GM23338 (cell line): ENCODE results near the gene TRIM54. TPM values are rescaled to one million over a fixed set of nuclear protein-coding genes. Genes with fewer than 3 reads are reported as not detected.

Experiments
- ATAC-seq: fragments of 200-7000 bp; cut with Tn5 transposase; 3 replicates; pipeline ENCODE4 v1.9.1; 2020
- DNase-seq: peaks from one replicate; pipeline ENCODE4 v3.0.0-alpha.2; 2015; ENCODE audit warnings: low spot score
- H2AFZ ChIP-seq: fragments of 200-600 bp; sonication (generic); 2 replicates; pipeline ENCODE4 v1.8.0; 2016; ENCODE audit warnings: antibody characterized with exemption, mild to moderate bottlenecking, moderate library complexity
- H3F3A ChIP-seq: fragments of 200-600 bp; sonication (generic); replicated peaks from 2 replicates; pipeline ENCODE4 v1.8.0; 2017; ENCODE audit warnings: antibody characterized with exemption, mixed run types, low read depth
- H3K27ac ChIP-seq: fragments of 200-600 bp; sonication (generic); 2 replicates; pipeline ENCODE4 v1.6.1; 2016; ENCODE audit warnings: low read depth
- H3K27me3 ChIP-seq: fragments of 200-600 bp; sonication (generic); 2 replicates; pipeline ENCODE4 v1.8.0; 2016; ENCODE audit warnings: mild to moderate bottlenecking, mixed run types, moderate library complexity; ENCODE audit not compliant: insufficient read depth
- H3K36me3 ChIP-seq: fragments of 200-600 bp; sonication (generic); 2 replicates; pipeline ENCODE4 v1.8.0; 2016; ENCODE audit warnings: mild to moderate bottlenecking; ENCODE audit not compliant: insufficient read depth
- H3K4me1 ChIP-seq: fragments of 200-600 bp; sonication (generic); 2 replicates; pipeline ENCODE4 v1.8.0; 2016; ENCODE audit warnings: mild to moderate bottlenecking, moderate library complexity; ENCODE audit not compliant: insufficient read depth
- H3K4me2 ChIP-seq: fragments of 200-600 bp; sonication (generic); 2 replicates; pipeline ENCODE4 v1.7.1; 2017; ENCODE audit warnings: mixed run types
- H3K4me3 ChIP-seq: fragments of 200-600 bp; sonication (generic); 2 replicates; pipeline ENCODE4 v1.6.1; 2016; ENCODE audit warnings: mixed run types
- H3K79me2 ChIP-seq: fragments of 200-600 bp; sonication (generic); replicated peaks from 2 replicates; pipeline ENCODE4 v1.8.0; 2017; ENCODE audit warnings: mild to moderate bottlenecking; ENCODE audit not compliant: insufficient read depth
- H3K9me2 ChIP-seq: fragments of 200-600 bp; sonication (generic); 2 replicates; pipeline ENCODE4 v1.8.0; 2017; ENCODE audit not compliant: insufficient read depth
- H4K20me1 ChIP-seq: fragments of 200-600 bp; sonication (generic); replicated peaks from 2 replicates; pipeline ENCODE4 v1.8.0; 2017; ENCODE audit warnings: mild to moderate bottlenecking; ENCODE audit not compliant: insufficient read depth
- H3K27ac Mint-ChIP-seq: 2 replicates; pipeline ENCODE4 v1.8.0; 2020; ENCODE audit warnings: inconsistent platforms, mild to moderate bottlenecking, moderate library complexity, mixed read lengths
- H3K27me3 Mint-ChIP-seq: 3 replicates; pipeline ENCODE4 v1.8.0; 2022; ENCODE audit warnings: low read depth, mild to moderate bottlenecking, moderate library complexity, mixed read lengths, inconsistent platforms; ENCODE audit not compliant: insufficient read depth, poor library complexity
- H3K36me3 Mint-ChIP-seq: 3 replicates; pipeline ENCODE4 v1.8.0; 2021; ENCODE audit warnings: low read depth, mild to moderate bottlenecking, inconsistent platforms, moderate library complexity, mixed read lengths
- H3K4me1 Mint-ChIP-seq: 3 replicates; pipeline ENCODE4 v1.8.0; 2020; ENCODE audit warnings: mild to moderate bottlenecking, inconsistent platforms, mixed read lengths
- H3K4me3 Mint-ChIP-seq: 3 replicates; pipeline ENCODE4 v1.8.0; 2021; ENCODE audit warnings: moderate library complexity, mild to moderate bottlenecking, inconsistent platforms, mixed read lengths
- H3K9me3 Mint-ChIP-seq: 3 replicates; pipeline ENCODE4 v1.8.0; 2020; ENCODE audit warnings: moderate library complexity, mild to moderate bottlenecking, inconsistent platforms, mixed read lengths
- CTCF ChIP-seq, 2 experiments: fragments of 200-600 bp in 1 of 2; sonication (generic) in 1 of 2; conservative IDR thresholded peaks; 2 replicates each; pipeline versions ENCODE4 v1.5.1 to v1.6.1; 2016 to 2017; ENCODE audit warnings: antibody characterized with exemption in 2 of 2, low read depth in 2 of 2, mild to moderate bottlenecking in 2 of 2, moderate library complexity in 1 of 2
- EZH2 ChIP-seq: fragments of 200-600 bp; sonication (generic); IDR thresholded peaks from one replicate; pipeline ENCODE4 v1.8.0; 2017; ENCODE audit warnings: antibody characterized with exemption, mild to moderate bottlenecking, low read depth; ENCODE audit not compliant: unreplicated experiment
- EZH2phosphoT487 ChIP-seq: fragments of 200-600 bp; sonication (generic); IDR thresholded peaks from one replicate; pipeline ENCODE4 v1.8.1; 2018; ENCODE audit warnings: antibody characterized with exemption; ENCODE audit not compliant: unreplicated experiment
- POLR2AphosphoS5 ChIP-seq: IDR thresholded peaks from 2 replicates; pipeline ENCODE4 v1.6.1; 2016; ENCODE audit warnings: antibody characterized with exemption, low read depth
- REST ChIP-seq: IDR thresholded peaks from one replicate; pipeline ENCODE4 v1.6.1; 2018; ENCODE audit warnings: antibody characterized with exemption; ENCODE audit not compliant: unreplicated experiment
- STAT1 ChIP-seq: IDR thresholded peaks from one replicate; pipeline ENCODE4 v1.6.1; 2016; ENCODE audit warnings: antibody characterized with exemption; ENCODE audit not compliant: unreplicated experiment
- ZNF114 ChIP-seq: fragments of 250-450 bp; sonication (Bioruptor Pico); IDR thresholded peaks from 2 replicates; pipeline ENCODE4 v1.5.0; 2020; ENCODE audit warnings: mild to moderate bottlenecking, moderate library complexity
- ZNF462 ChIP-seq: fragments of 250-450 bp; sonication (Bioruptor Pico); IDR thresholded peaks from 2 replicates; pipeline ENCODE4 v1.5.0; 2020; ENCODE audit warnings: mild to moderate bottlenecking, moderate library complexity
- polyA plus RNA-seq: library from polyadenylated mRNA; unstranded; fragments of >200 nt; fragmentation: Nextera tagmentation; extraction: Ambion mirVana; gene quantifications from 2 replicates; pipeline ENCODE4 v1.2.1, GENCODE V29; 2016
- total RNA-seq: library from RNA; depleted of rRNA; stranded (reverse); fragments of >200 nt; shearing (Covaris generic); gene quantifications from 2 replicates; pipeline ENCODE4 v1.2.3, GENCODE V29; 2014

TRIM54 gene
- total and polyA plus RNA-seq, 2 experiments from 2014 or later = 1.6 to 3.3 TPM

GRCh38 chr2:27282892-27283291, 663 bp downstream of the TRIM54 start:
- H3K4me2 ChIP-seq = peak overlapping the region; percentile 76
- Mint-ChIP-seq H3K27ac (peak overlapping the region; percentile 86), H3K36me3 (no peaks in the 10 kb centered on the region), H3K9me3 (no peaks in the 10 kb centered on the region), H3K27me3 (peaks cover 21% of the 10 kb centered on the region), H3K4me3 (peak overlapping the region; percentile 63), H3K4me1 (peaks cover 47% of the 10 kb centered on the region)
- TF ChIP-seq ZNF114 (no peak), STAT1 (no peak), EZH2 (no peak), POLR2AphosphoS5 (no peak), ZNF462 (CRISPR knock-in tag) (no peak), REST (no peak), CTCF (conservative IDR thresholded peaks at IDR 0.05; ENCODE audit: low read depth in 2 of 2) (no peak), EZH2phosphoT487 (no peak)
- H3K4me3 ChIP-seq = peak overlapping the region; percentile 41; the same call in 1 of the 2 replicates
- H3K36me3 ChIP-seq = no peaks in the 10 kb centered on the region
- H3K9me2 ChIP-seq = peaks cover 4% of the 10 kb centered on the region; the same call in 1 of the 2 replicates
- H3K4me1 ChIP-seq = peaks cover 27% of the 10 kb centered on the region
- 0 out of 2 replicates have a peak overlapping the region, but pooled peaks have one; percentile 56 for H3K27ac ChIP-seq
- ATAC-seq (peak; percentile 52), DNase-seq (no peak)
- no peaks in the 10 kb centered on the region for H3K27me3 ChIP-seq
- H3F3A ChIP-seq = peaks cover 13% of the 10 kb centered on the region
- no peaks in the 10 kb centered on the region for H4K20me1 ChIP-seq
- peak overlapping the region; percentile 97 for H2AFZ ChIP-seq
- no peaks in the 10 kb centered on the region for H3K79me2 ChIP-seq
